Stomach smooth muscle (tissue), 2 donors: ENCODE measurements around the gene KIF26B.

Experiments used
- H3K27ac ChIP-seq: one replicate; pipeline ENCODE4 v1.7.0; 2013; ENCODE audit warnings: mild to moderate bottlenecking, low read length, inconsistent platforms
- H3K27me3 ChIP-seq, 2 donors: one replicate each; pipeline ENCODE4 v1.7.0; 2013; ENCODE audit warnings: low read length in 2 of 2; ENCODE audit not compliant: insufficient read depth in 2 of 2, control insufficient read depth in 1 of 2
- H3K36me3 ChIP-seq, 2 donors: one replicate each; pipeline ENCODE4 v1.7.0; 2013; ENCODE audit warnings: low read length in 2 of 2; ENCODE audit not compliant: control insufficient read depth in 2 of 2, insufficient read depth in 2 of 2
- H3K4me1 ChIP-seq: one replicate; pipeline ENCODE4 v1.7.0; 2013; ENCODE audit warnings: low read length; ENCODE audit not compliant: control insufficient read depth, insufficient read depth
- H3K4me3 ChIP-seq, 2 donors: one replicate each; pipeline ENCODE4 v1.7.0; 2013; ENCODE audit warnings: low read length in 2 of 2
- H3K9ac ChIP-seq, 2 donors: one replicate each; pipeline ENCODE4 v1.7.0; 2013; ENCODE audit warnings: low read length in 2 of 2, mild to moderate bottlenecking in 1 of 2
- H3K9me3 ChIP-seq, 2 donors: one replicate each; pipeline ENCODE4 v1.7.0; 2013; ENCODE audit warnings: low read length in 2 of 2; ENCODE audit not compliant: control insufficient read depth in 2 of 2
- donor health status: healthy.
- donor health status: Pancreatic carcinoma.

KIF26B gene

GRCh38 chr1:245463392-245464165 is 308.8 kb downstream of the KIF26B start:
- no peaks in the 10 kb centered on the region for H3K9me3 ChIP-seq
- H3K9ac ChIP-seq = no peak overlapping the region
- H3K36me3 ChIP-seq = no peaks in the 10 kb centered on the region
- H3K27ac ChIP-seq = no peak overlapping the region
- no peak overlapping the region for H3K4me3 ChIP-seq
- H3K27me3 ChIP-seq = peaks cover 0 to 5% of the 10 kb centered on the region in 2 donors
- H3K4me1 ChIP-seq = peaks cover 3% of the 10 kb centered on the region

GRCh38 chr1:245464290-245464689 is 309.5 kb downstream of the KIF26B start:
- Histone ChIP-seq H3K27me3 (peaks cover 0 to 5% of the 10 kb centered on the region in 2 donors), H3K4me1 (peaks cover 3% of the 10 kb centered on the region), H3K9ac (no peak overlapping the region), H3K4me3 (no peak overlapping the region), H3K36me3 (no peaks in the 10 kb centered on the region), H3K9me3 (no peaks in the 10 kb centered on the region), H3K27ac (no peak overlapping the region)

- Histone ChIP-seq H3K4me3 (no peak overlapping the region), H3K9ac (no peak overlapping the region), H3K4me1 (peaks cover 3% of the 10 kb centered on the region), H3K9me3 (no peaks in the 10 kb centered on the region), H3K27me3 (peaks cover 0 to 5% of the 10 kb centered on the region in 2 donors), H3K27ac (no peak overlapping the region), H3K36me3 (no peaks in the 10 kb centered on the region)
These were observed 310.9 kb downstream of the KIF26B start for GRCh38 chr1:245465666-245466065.

- no peak overlapping the region for H3K4me3 ChIP-seq
- H3K36me3 ChIP-seq = no peaks in the 10 kb centered on the region
- no peak overlapping the region for H3K9ac ChIP-seq
- no peak overlapping the region for H3K27ac ChIP-seq
- H3K9me3 ChIP-seq = no peaks in the 10 kb centered on the region
- peaks cover 0 to 5% of the 10 kb centered on the region in 2 donors for H3K27me3 ChIP-seq
- H3K4me1 ChIP-seq = peaks cover 3% of the 10 kb centered on the region
These were observed 311.5 kb downstream of the KIF26B start for GRCh38 chr1:245466261-245466660.

- no peaks in the 10 kb centered on the region for H3K36me3 ChIP-seq
- H3K9me3 ChIP-seq = no peaks in the 10 kb centered on the region
- H3K4me3 ChIP-seq = no peak overlapping the region
- H3K27ac ChIP-seq = no peak overlapping the region
- no peak overlapping the region for H3K9ac ChIP-seq
- peaks cover 3% of the 10 kb centered on the region for H3K4me1 ChIP-seq
- peaks cover 0 to 3% of the 10 kb centered on the region in 2 donors for H3K27me3 ChIP-seq
These were observed 313.0 kb downstream of the KIF26B start for GRCh38 chr1:245467804-245468203.

GRCh38 chr1:245469006-245469405 is 314.2 kb downstream of the KIF26B start:
- H3K27ac ChIP-seq = no peak overlapping the region
- peaks cover 3% of the 10 kb centered on the region for H3K4me1 ChIP-seq
- H3K9ac ChIP-seq = no peak overlapping the region
- H3K9me3 ChIP-seq = no peaks in the 10 kb centered on the region
- no peaks in the 10 kb centered on the region for H3K36me3 ChIP-seq
- H3K27me3 ChIP-seq = no peaks in the 10 kb centered on the region
- H3K4me3 ChIP-seq = no peak overlapping the region

GRCh38 chr1:245469734-245470133 is 314.9 kb downstream of the KIF26B start:
- H3K36me3 ChIP-seq = no peaks in the 10 kb centered on the region
- no peak overlapping the region for H3K9ac ChIP-seq
- H3K4me1 ChIP-seq = peaks cover 3% of the 10 kb centered on the region
- H3K9me3 ChIP-seq = no peaks in the 10 kb centered on the region
- no peak overlapping the region for H3K4me3 ChIP-seq
- H3K27ac ChIP-seq = no peak overlapping the region
- no peaks in the 10 kb centered on the region for H3K27me3 ChIP-seq

- no peak overlapping the region for H3K27ac ChIP-seq
- H3K4me1 ChIP-seq = no peaks in the 10 kb centered on the region
- H3K4me3 ChIP-seq = no peak overlapping the region
- no peaks in the 10 kb centered on the region for H3K9me3 ChIP-seq
- no peak overlapping the region for H3K9ac ChIP-seq
- H3K36me3 ChIP-seq = no peaks in the 10 kb centered on the region
- no peaks in the 10 kb centered on the region for H3K27me3 ChIP-seq
These were observed 320.3 kb downstream of the KIF26B start for GRCh38 chr1:245475126-245475525.

GRCh38 chr1:245475961-245476516 is 321.3 kb downstream of the KIF26B start:
- Histone ChIP-seq H3K4me1 (no peaks in the 10 kb centered on the region), H3K4me3 (no peak overlapping the region), H3K9me3 (no peaks in the 10 kb centered on the region), H3K36me3 (no peaks in the 10 kb centered on the region), H3K9ac (no peak overlapping the region), H3K27ac (no peak overlapping the region), H3K27me3 (no peaks in the 10 kb centered on the region)

- Histone ChIP-seq H3K4me3 (no peak overlapping the region), H3K27ac (no peak overlapping the region), H3K36me3 (no peaks in the 10 kb centered on the region), H3K27me3 (no peaks in the 10 kb centered on the region), H3K9me3 (no peaks in the 10 kb centered on the region), H3K9ac (no peak overlapping the region), H3K4me1 (no peaks in the 10 kb centered on the region)
These were observed 323.2 kb downstream of the KIF26B start for GRCh38 chr1:245477941-245478340.
